Liver (tissue), 10 donors: ENCODE data around the gene PARP2. TPM values are rescaled to one million over a fixed set of nuclear protein-coding genes. Genes with fewer than 3 reads are reported as not detected.
A peak's percentile ranks its signal among the peaks of the same experiment; 100 is the strongest.

Source experiments
- DNase-seq: peaks from one replicate; pipeline ENCODE4 v3.0.0-alpha.2; 2017; ENCODE audit warnings: low spot score
- H3K27ac ChIP-seq, 2 donors: one replicate each; pipeline ENCODE4 v1.7.0; 2013; ENCODE audit warnings: inconsistent platforms in 2 of 2, low read length in 2 of 2, control low read depth in 1 of 2, low read depth in 1 of 2, mild to moderate bottlenecking in 1 of 2
- H3K27me3 ChIP-seq, 4 donors: one replicate each; pipeline versions ENCODE4 v1.6.1 to v1.7.0; 2013; ENCODE audit warnings: low read length in 3 of 4, inconsistent platforms in 1 of 4, mild to moderate bottlenecking in 1 of 4, moderate library complexity in 1 of 4; ENCODE audit not compliant: control insufficient read depth in 4 of 4, insufficient read depth in 4 of 4
- H3K36me3 ChIP-seq, 4 donors: one replicate each; pipeline versions ENCODE4 v1.6.1 to v1.7.0; 2013; ENCODE audit warnings: low read length in 3 of 4, mild to moderate bottlenecking in 3 of 4, low read depth in 1 of 4, moderate library complexity in 1 of 4; ENCODE audit not compliant: control insufficient read depth in 4 of 4, insufficient read depth in 3 of 4
- H3K4me1 ChIP-seq, 4 donors: one replicate each; pipeline versions ENCODE4 v1.6.1 to v1.7.0; 2013; ENCODE audit warnings: low read length in 3 of 4, mild to moderate bottlenecking in 3 of 4, moderate library complexity in 1 of 4; ENCODE audit not compliant: control insufficient read depth in 4 of 4, insufficient read depth in 4 of 4
- H3K4me3 ChIP-seq, 3 donors: one replicate each; pipeline versions ENCODE4 v1.6.1 to v1.7.0; 2013; ENCODE audit warnings: low read length in 3 of 3, control low read depth in 1 of 3, low read depth in 1 of 3, mild to moderate bottlenecking in 1 of 3
- H3K9ac ChIP-seq, 2 donors: one replicate each; pipeline ENCODE4 v1.7.0; 2013; ENCODE audit warnings: low read length in 2 of 2, mild to moderate bottlenecking in 2 of 2, moderate library complexity in 2 of 2, control low read depth in 1 of 2, low read depth in 1 of 2
- H3K9me3 ChIP-seq, 4 donors: one replicate each; pipeline versions ENCODE4 v1.6.1 to v1.7.0; 2013; ENCODE audit warnings: low read length in 3 of 4; ENCODE audit not compliant: control insufficient read depth in 4 of 4
- ATF3 ChIP-seq: IDR thresholded peaks from 2 replicates; pipeline ENCODE4 v1.6.1; 2016; ENCODE audit warnings: antibody characterized with exemption
- FOXA1 ChIP-seq: IDR thresholded peaks from 2 replicates; pipeline ENCODE4 v1.6.1; 2016; ENCODE audit warnings: antibody characterized with exemption
- GABPA ChIP-seq, 2 donors: IDR thresholded peaks in 1 of 2; conservative IDR thresholded peaks in 1 of 2; 2 replicates each; pipeline ENCODE4 v1.6.1; 2016; ENCODE audit warnings: antibody characterized with exemption in 2 of 2, mild to moderate bottlenecking in 1 of 2, moderate library complexity in 1 of 2
- JUND ChIP-seq, 2 donors: IDR thresholded peaks; 2 replicates each; pipeline ENCODE4 v1.6.1; 2016; ENCODE audit warnings: antibody characterized with exemption in 2 of 2
- MAX ChIP-seq: IDR thresholded peaks from 2 replicates; pipeline ENCODE4 v1.6.1; 2016; ENCODE audit warnings: antibody characterized with exemption
- WGBS: extraction: QIAGEN DNeasy Blood & Tissue Kit; methylation state at CpG from one replicate; pipeline ENCODE4 v1.1.7; 2013; 5-methylcytosine and 5-hydroxymethylcytosine counted together
- polyA plus RNA-seq, 2 donors: library from polyadenylated mRNA; stranded (reverse) in 1 of 2; unstranded in 1 of 2; fragments of 200-250 nt in 1 of 2; fragments of >200 nt in 1 of 2; fragmentation: Nextera tagmentation in 1 of 2; extraction: Ambion mirVana in 1 of 2; gene quantifications; one replicate each; pipeline versions ENCODE4 v1.2.1 to v1.2.3, GENCODE V29; 2013 to 2015
- small RNA-seq: library from RNA; depleted of rRNA; stranded (forward); fragments of <200 nt; gene quantifications from one replicate; pipeline ENCODE3, GENCODE V24; 2014
- total RNA-seq, 2 donors: library from RNA; depleted of rRNA; stranded (reverse); fragments of >200 nt; gene quantifications; one replicate each; pipeline ENCODE4 v1.2.3, GENCODE V29; 2014
- donor health status: healthy.
- donor health status: healthy.
- donor health status: healthy.
- donor health status: healthy.
- donor health status: healthy.

The PARP2 gene
- total and polyA plus RNA-seq, 4 donors: 5.6 to 13.3 (median 7.2) TPM

- no peak for DNase-seq
- no peak for TF ChIP-seq JUND (IDR thresholded peaks at IDR 0.05)
- no peak for TF ChIP-seq GABPA (IDR thresholded peaks at IDR 0.05 in 1 of 2, conservative IDR thresholded peaks at IDR 0.05 in 1 of 2)
- no peak for TF ChIP-seq FOXA1
- no peak for TF ChIP-seq ATF3
- TF ChIP-seq MAX: no peak
- Histone ChIP-seq H3K27me3 (no peaks in the 10 kb centered on the region), H3K27ac (no peak overlapping the region), H3K4me1 (no peaks in the 10 kb centered on the region), H3K4me3 (no peak overlapping the region), H3K9ac (no peak overlapping the region), H3K36me3 (peaks cover 18 to 47% (median 39%) of the 10 kb centered on the region in 4 donors), H3K9me3 (no peaks in the 10 kb centered on the region)
- 97% methylated on average over 11 of the region's 11 CpGs for WGBS
These were observed 60.1 kb downstream of the PARP2 start for GRCh38 chr14:20403521-20403920.

Small RNA genes within 50 kb of the gene (small RNA-seq; reads per million reads assigned to genes)
- gene SNORA79B: 0.80 reads per million, percentile 72 among the genes with 10 or more reads in this experiment
- gene SNORD126: 460 reads per million, percentile 99 among the genes with 10 or more reads in this experiment

Other genes starting within 250 kb of the PARP2 start
- not detected for gene OR4K17, start 232.9 kb upstream of the PARP2 start, total RNA-seq
- not detected for gene OR4K17, start 232.9 kb upstream of the PARP2 start, polyA plus RNA-seq
- not detected for gene OR4N5, start 204.8 kb upstream of the PARP2 start, total RNA-seq
- gene OR4N5, start 204.8 kb upstream of the PARP2 start, polyA plus RNA-seq: not detected
- not detected for gene OR11G2, start 152.7 kb upstream of the PARP2 start, total RNA-seq
- gene OR11G2, start 152.7 kb upstream of the PARP2 start, polyA plus RNA-seq: not detected
- gene OR11H6, start 119.9 kb upstream of the PARP2 start, total RNA-seq: not detected
- gene OR11H6, start 119.9 kb upstream of the PARP2 start, polyA plus RNA-seq: not detected
- gene OR11H7, start 114.7 kb upstream of the PARP2 start, total RNA-seq: not detected
- gene OR11H7, start 114.7 kb upstream of the PARP2 start, polyA plus RNA-seq: not detected
- gene OR11H4, start 104.3 kb upstream of the PARP2 start, total RNA-seq: not detected
- gene OR11H4, start 104.3 kb upstream of the PARP2 start, polyA plus RNA-seq: not detected
- gene TTC5, start 37.7 kb upstream of the PARP2 start, total RNA-seq: 1 to 10 TPM; 5.2 to 8.3 TPM
- gene TTC5, start 37.7 kb upstream of the PARP2 start, polyA plus RNA-seq: 1 to 10 TPM; 2.5 to 3.3 TPM
- 10 to 100 TPM; 14.5 to 31.0 TPM for gene CCNB1IP1, start 10.4 kb upstream of the PARP2 start, total RNA-seq
- 10 to 100 TPM; 14.9 to 16.5 TPM for gene CCNB1IP1, start 10.4 kb upstream of the PARP2 start, polyA plus RNA-seq
- 10 to 100 TPM in 1 of 2 donors, 1 to 10 TPM in 1; 8.7 to 20.7 TPM for gene TEP1, start 69.9 kb downstream of the PARP2 start, total RNA-seq
- gene TEP1, start 69.9 kb downstream of the PARP2 start, polyA plus RNA-seq: 1 to 10 TPM; 3.9 to 6.5 TPM
- under 1 TPM; 0.17 to 0.23 TPM for gene KLHL33, start 92.5 kb downstream of the PARP2 start, total RNA-seq
- under 1 TPM; 0.06 to 0.14 TPM for gene KLHL33, start 92.5 kb downstream of the PARP2 start, polyA plus RNA-seq
- 10 to 100 TPM; 29.0 to 39.0 TPM for gene OSGEP, start 111.2 kb downstream of the PARP2 start, total RNA-seq
- 10 to 100 TPM; 18.1 to 20.5 TPM for gene OSGEP, start 111.2 kb downstream of the PARP2 start, polyA plus RNA-seq
- 10 to 100 TPM; 32.4 to 43.2 TPM for gene APEX1, start 111.6 kb downstream of the PARP2 start, total RNA-seq
- gene APEX1, start 111.6 kb downstream of the PARP2 start, polyA plus RNA-seq: 10 to 100 TPM; 50.3 to 64.5 TPM
- 10 to 100 TPM; 14.1 to 14.6 TPM for gene PIP4P1, start 117.8 kb downstream of the PARP2 start, total RNA-seq
- gene PIP4P1, start 117.8 kb downstream of the PARP2 start, polyA plus RNA-seq: 10 to 100 TPM; 13.2 to 14.9 TPM
- 100 to 1,000 TPM in 1 of 2 donors, 10 to 100 TPM in 1; 41.8 to 156 TPM for gene PNP, start 125.8 kb downstream of the PARP2 start, total RNA-seq
- 10 to 100 TPM; 22.9 to 29.9 TPM for gene PNP, start 125.8 kb downstream of the PARP2 start, polyA plus RNA-seq
- gene RNASE10, start 161.9 kb downstream of the PARP2 start, total RNA-seq: under 1 TPM in 1 of 2 donors, not detected in 1; 0.19 TPM
- gene RNASE10, start 161.9 kb downstream of the PARP2 start, polyA plus RNA-seq: not detected
- gene RNASE9, start 217.4 kb downstream of the PARP2 start, total RNA-seq: not detected
- gene RNASE9, start 217.4 kb downstream of the PARP2 start, polyA plus RNA-seq: not detected
- not detected for gene RNASE11, start 244.4 kb downstream of the PARP2 start, total RNA-seq
- gene RNASE11, start 244.4 kb downstream of the PARP2 start, polyA plus RNA-seq: not detected
- gene RNASE12, start 247.7 kb downstream of the PARP2 start, total RNA-seq: not detected
- gene RNASE12, start 247.7 kb downstream of the PARP2 start, polyA plus RNA-seq: not detected